Nephron (organoid): Measurements from ENCODE around the gene KRT74.

ENCODE experiments used
- H3K27ac Mint-ChIP-seq, 3 experiments: 2 replicates each; pipeline ENCODE4 v1.8.0; 2020; ENCODE audit warnings: mixed read lengths in 3 of 3, mild to moderate bottlenecking in 2 of 3, moderate library complexity in 1 of 3
- H3K27me3 Mint-ChIP-seq: 2 replicates; pipeline ENCODE4 v1.8.0; 2021; ENCODE audit warnings: low read depth, mild to moderate bottlenecking, moderate library complexity, mixed read lengths
- H3K36me3 Mint-ChIP-seq: 2 replicates; pipeline ENCODE4 v1.8.0; 2020; ENCODE audit warnings: low read depth, mixed read lengths
- H3K4me1 Mint-ChIP-seq: 2 replicates; pipeline ENCODE4 v1.8.0; 2020; ENCODE audit warnings: mixed read lengths
- H3K4me3 Mint-ChIP-seq, 3 experiments: 2 replicates each; pipeline ENCODE4 v1.8.0; 2020; ENCODE audit warnings: mild to moderate bottlenecking in 3 of 3, mixed read lengths in 3 of 3, moderate library complexity in 2 of 3
- H3K9me3 Mint-ChIP-seq: 2 replicates; pipeline ENCODE4 v1.8.0; 2020; ENCODE audit warnings: mixed read lengths
- TF ChIP-seq, protein P1 (sequence below), 3 experiments: fragments of 200-600 bp; sonication (generic); IDR thresholded peaks; one replicate each; pipeline ENCODE4 v1.5.0; 2021; ENCODE audit warnings: antibody characterized with exemption in 3 of 3; ENCODE audit not compliant: unreplicated experiment in 3 of 3

Gene KRT74

GRCh38 chr12:52573743-52574142, at the start of gene KRT74:
Gene KRT74 (minus strand): TSS chr12:52573843. CDS start chr12:52573777, 66 bp downstream.
- no peaks in the 10 kb centered on the region for H3K9me3 Mint-ChIP-seq

DNA sequence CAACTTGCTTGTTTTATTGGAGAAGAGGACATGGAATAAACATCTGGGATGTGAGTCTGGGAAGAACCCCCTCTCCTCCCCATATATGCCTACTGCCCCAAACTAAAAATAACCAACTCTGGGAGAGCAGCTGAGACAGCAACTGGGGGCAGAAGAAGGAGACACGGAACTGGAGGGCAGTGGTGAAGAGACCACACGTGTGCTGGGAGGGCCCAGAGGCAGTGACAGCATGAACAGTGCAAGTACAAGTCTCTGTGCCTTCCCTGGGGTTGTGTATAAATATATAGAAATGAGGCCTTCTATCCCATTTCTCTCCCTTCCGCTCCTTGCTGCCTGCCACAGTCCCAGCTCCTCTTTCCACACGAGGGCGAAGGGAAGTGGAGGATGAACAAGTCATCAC, 48.7 kb upstream of the KRT74 start:
- Mint-ChIP-seq H3K27me3 (peaks cover 12% of the 10 kb centered on the region), H3K36me3 (no peaks in the 10 kb centered on the region), H3K4me3 (no peak overlapping the region), H3K27ac (no peak overlapping the region), H3K9me3 (no peaks in the 10 kb centered on the region), H3K4me1 (no peaks in the 10 kb centered on the region)
- TF ChIP-seq, protein P1, sequence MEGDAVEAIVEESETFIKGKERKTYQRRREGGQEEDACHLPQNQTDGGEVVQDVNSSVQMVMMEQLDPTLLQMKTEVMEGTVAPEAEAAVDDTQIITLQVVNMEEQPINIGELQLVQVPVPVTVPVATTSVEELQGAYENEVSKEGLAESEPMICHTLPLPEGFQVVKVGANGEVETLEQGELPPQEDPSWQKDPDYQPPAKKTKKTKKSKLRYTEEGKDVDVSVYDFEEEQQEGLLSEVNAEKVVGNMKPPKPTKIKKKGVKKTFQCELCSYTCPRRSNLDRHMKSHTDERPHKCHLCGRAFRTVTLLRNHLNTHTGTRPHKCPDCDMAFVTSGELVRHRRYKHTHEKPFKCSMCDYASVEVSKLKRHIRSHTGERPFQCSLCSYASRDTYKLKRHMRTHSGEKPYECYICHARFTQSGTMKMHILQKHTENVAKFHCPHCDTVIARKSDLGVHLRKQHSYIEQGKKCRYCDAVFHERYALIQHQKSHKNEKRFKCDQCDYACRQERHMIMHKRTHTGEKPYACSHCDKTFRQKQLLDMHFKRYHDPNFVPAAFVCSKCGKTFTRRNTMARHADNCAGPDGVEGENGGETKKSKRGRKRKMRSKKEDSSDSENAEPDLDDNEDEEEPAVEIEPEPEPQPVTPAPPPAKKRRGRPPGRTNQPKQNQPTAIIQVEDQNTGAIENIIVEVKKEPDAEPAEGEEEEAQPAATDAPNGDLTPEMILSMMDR (IDR thresholded peaks at IDR 0.05; ENCODE audit: unreplicated experiment in 3 of 3): no peak

More at GRCh38 chr12:52573743-52574142, at the start of gene KRT74:
- Mint-ChIP-seq H3K4me1 (no peaks in the 10 kb centered on the region), H3K27me3 (peaks cover 24% of the 10 kb centered on the region), H3K36me3 (no peaks in the 10 kb centered on the region), H3K27ac (no peak within 1 kb of the TSS), H3K4me3 (no peak within 1 kb of the TSS)
- TF ChIP-seq, protein P1 (IDR thresholded peaks at IDR 0.05; ENCODE audit: unreplicated experiment in 3 of 3): no peak

GRCh38 chr12:52618866-52619265, 45.2 kb upstream of the KRT74 start:
- Mint-ChIP-seq H3K36me3 (no peaks in the 10 kb centered on the region), H3K27ac (no peak overlapping the region), H3K27me3 (peaks cover 26% of the 10 kb centered on the region), H3K4me3 (no peak overlapping the region), H3K4me1 (no peaks in the 10 kb centered on the region), H3K9me3 (no peaks in the 10 kb centered on the region)
- TF ChIP-seq, protein P1 (IDR thresholded peaks at IDR 0.05; ENCODE audit: unreplicated experiment in 3 of 3): no peak

DNA sequence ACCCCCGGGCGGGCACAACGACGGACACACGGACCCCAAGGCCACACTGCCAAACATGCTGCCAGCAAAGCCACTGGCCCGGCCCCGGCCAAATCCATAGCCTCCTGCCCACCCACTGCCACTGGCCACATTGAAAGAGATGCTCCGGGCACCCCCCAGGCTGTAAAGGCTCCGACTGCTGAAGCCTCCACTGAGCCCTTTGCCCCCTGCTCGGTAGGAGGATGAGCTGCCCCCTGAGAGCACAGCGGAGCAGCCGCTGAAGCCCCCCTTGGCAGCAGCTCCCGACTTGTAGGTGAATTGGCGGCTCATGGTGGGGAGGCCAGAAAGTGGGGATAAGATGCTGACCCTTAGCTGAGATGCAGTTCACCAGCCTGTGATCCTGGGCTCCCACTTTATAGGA, 44.6 kb upstream of the KRT74 start, which contains the start of gene KRT73:
Gene KRT73 (minus strand): TSS at position 344 of the 400 bp plus-strand sequence. CDS start 35 bp downstream, at position 309.
- Mint-ChIP-seq H3K4me1 (no peaks in the 10 kb centered on the region), H3K4me3 (no peak within 1 kb of the TSS), H3K9me3 (no peaks in the 10 kb centered on the region), H3K27ac (no peak within 1 kb of the TSS), H3K27me3 (peaks cover 26% of the 10 kb centered on the region), H3K36me3 (no peaks in the 10 kb centered on the region)
- TF ChIP-seq, protein P1 (IDR thresholded peaks at IDR 0.05; ENCODE audit: unreplicated experiment in 3 of 3): no peak

GRCh38 chr12:52617403-52617785, 43.8 kb upstream of the KRT74 start:
- Mint-ChIP-seq H3K27me3 (peaks cover 33% of the 10 kb centered on the region), H3K9me3 (no peaks in the 10 kb centered on the region), H3K36me3 (no peaks in the 10 kb centered on the region), H3K4me1 (no peaks in the 10 kb centered on the region), H3K27ac (no peak overlapping the region), H3K4me3 (no peak overlapping the region)
- TF ChIP-seq, protein P1 (IDR thresholded peaks at IDR 0.05; ENCODE audit: unreplicated experiment in 3 of 3): no peak

DNA sequence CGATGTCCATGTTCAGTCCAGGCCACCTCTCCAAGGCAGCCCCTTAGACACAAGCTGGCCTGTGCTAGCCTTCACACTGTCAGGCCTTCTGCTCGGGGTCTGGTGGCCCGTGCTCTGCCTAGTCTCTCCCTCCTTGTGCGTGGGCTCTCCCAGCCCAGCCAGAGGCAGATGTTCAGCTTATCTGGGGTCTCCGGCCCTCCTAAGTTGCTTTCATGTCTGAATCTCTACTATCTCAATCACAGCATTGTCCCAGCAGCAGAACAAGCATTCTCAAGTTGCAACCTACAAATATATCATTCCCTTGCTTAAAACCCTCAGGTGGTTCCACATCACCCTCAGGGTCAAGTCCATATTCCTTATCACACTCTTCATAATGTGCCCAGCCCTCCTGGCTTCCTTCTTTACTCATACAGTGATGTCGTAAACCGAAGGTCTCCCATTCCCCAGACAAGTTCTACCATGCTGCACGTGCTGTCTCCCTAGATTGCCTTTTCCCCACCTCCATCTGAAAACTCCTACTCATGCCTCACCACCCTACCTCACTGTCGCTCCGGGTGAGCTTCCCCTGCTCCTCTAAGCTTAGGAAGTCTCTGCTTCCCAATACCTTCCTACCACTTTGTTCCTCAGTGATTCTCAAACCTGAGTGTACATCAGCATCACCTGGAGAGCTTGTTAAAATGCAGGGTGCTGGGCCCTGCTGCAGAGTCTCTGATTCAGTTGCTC, 43.2 kb upstream of the KRT74 start:
- H3K9me3 Mint-ChIP-seq: no peaks in the 10 kb centered on the region
- H3K4me3 Mint-ChIP-seq: no peak overlapping the region
- H3K36me3 Mint-ChIP-seq: no peaks in the 10 kb centered on the region
- H3K4me1 Mint-ChIP-seq: no peaks in the 10 kb centered on the region
- peaks cover 37% of the 10 kb centered on the region for H3K27me3 Mint-ChIP-seq
- TF ChIP-seq, protein P1 (IDR thresholded peaks at IDR 0.05; ENCODE audit: unreplicated experiment in 3 of 3): no peak
- H3K27ac Mint-ChIP-seq: no peak overlapping the region
